HL-60 (cell line): ENCODE results near the gene EYS.

ENCODE experiments used
- CTCF ChIP-seq: IDR thresholded peaks from one replicate; pipeline ENCODE4 v1.5.1; 2011; ENCODE audit warnings: low read length, control low read depth, inconsistent platforms; ENCODE audit not compliant: insufficient read depth
- GABPA ChIP-seq: IDR thresholded peaks from 2 replicates; pipeline ENCODE4 v1.6.1; 2012; ENCODE audit warnings: low read depth
- POLR2AphosphoS5 ChIP-seq: IDR thresholded peaks from 2 replicates; pipeline ENCODE4 v1.6.1; 2012; ENCODE audit warnings: low read depth
- REST ChIP-seq: IDR thresholded peaks from 2 replicates; pipeline ENCODE4 v1.6.1; 2012; ENCODE audit warnings: low read depth; ENCODE audit not compliant: insufficient replicate concordance
- SPI1 ChIP-seq: IDR thresholded peaks from 2 replicates; pipeline ENCODE4 v1.6.1; 2012; ENCODE audit warnings: low read depth, mild to moderate bottlenecking, borderline replicate concordance

GRCh38 chr6:65081756-65082155 is 625.3 kb downstream of the EYS start:
- TF ChIP-seq POLR2AphosphoS5 (no peak), CTCF (no peak), REST (no peak), SPI1 (no peak), GABPA (no peak)
